Panc1 (cell line): ENCODE results near the gene AGPAT3. TPM values are rescaled to one million over a fixed set of nuclear protein-coding genes. Genes with fewer than 3 reads are reported as not detected.

Source experiments
- ATAC-seq: fragments of 200-7000 bp; cut with Tn5 transposase; 2 replicates; pipeline ENCODE4 v1.9.1; 2020; ENCODE audit warnings: mild to moderate bottlenecking, moderate library complexity
- BruUV-seq: library from RNA; stranded (reverse); fragments of 400-500 nt; replicated peaks from 2 replicates; lab custom pipeline; 2021; lab: Mats Ljungman, UMichigan
- CTCF ChIA-PET: fragments of 300-600 bp; sonication (Branson Sonifier 250); formaldehyde crosslinking; loops from one replicate; lab custom pipeline; 2022; ENCODE audit warnings: antibody characterized with exemption; lab: Charles Lee
- POLR2A ChIA-PET: fragments of 300-600 bp; sonication (Branson Sonifier 250); formaldehyde crosslinking; loops from one replicate; lab custom pipeline; 2022; ENCODE audit warnings: antibody characterized with exemption; lab: Charles Lee
- DNase-seq: peaks from one replicate; pipeline ENCODE4 v3.0.0-alpha.2; 2010; ENCODE audit warnings: low read depth, low spot score
- H3K27ac ChIP-seq: 2 replicates; pipeline ENCODE4 v1.5.1; 2011; ENCODE audit warnings: mild to moderate bottlenecking, low read length, inconsistent platforms
- H3K27me3 ChIP-seq: fragments of 200-500 bp; sonication (Bioruptor generic); 2 replicates; pipeline ENCODE4 v1.6.0; 2014; ENCODE audit warnings: low read length, inconsistent platforms; ENCODE audit not compliant: control insufficient read depth, insufficient read depth
- H3K36me3 ChIP-seq: fragments of 200-500 bp; sonication (Bioruptor generic); 2 replicates; pipeline ENCODE4 v1.5.1; 2014; ENCODE audit warnings: inconsistent platforms, mild to moderate bottlenecking, low read length, moderate library complexity; ENCODE audit not compliant: control insufficient read depth, insufficient read depth
- H3K4me1 ChIP-seq: 2 replicates; pipeline ENCODE4 v1.5.1; 2011; ENCODE audit warnings: inconsistent platforms, mild to moderate bottlenecking, low read length, moderate library complexity; ENCODE audit not compliant: control insufficient read depth, insufficient read depth
- H3K4me3 ChIP-seq, 2 experiments: 2 replicates each; pipeline ENCODE4 v1.5.1; 2011 to 2012; ENCODE audit warnings: low read depth in 2 of 2, low read length in 2 of 2, mild to moderate bottlenecking in 2 of 2, inconsistent platforms in 1 of 2, moderate library complexity in 1 of 2
- H3K9me3 ChIP-seq: fragments of 200-500 bp; sonication (Bioruptor generic); 2 replicates; pipeline ENCODE4 v1.5.1; 2014; ENCODE audit warnings: low read depth, mild to moderate bottlenecking, inconsistent platforms, low read length, moderate library complexity; ENCODE audit not compliant: control insufficient read depth, insufficient read depth
- POLR2AphosphoS5 ChIP-seq: IDR thresholded peaks from 2 replicates; pipeline ENCODE4 v1.6.1; 2012; ENCODE audit warnings: mild to moderate bottlenecking, low read depth, low read length, moderate library complexity
- SIN3A ChIP-seq: IDR thresholded peaks from 2 replicates; pipeline ENCODE4 v1.6.1; 2012; ENCODE audit warnings: low read depth, mild to moderate bottlenecking, low read length, moderate library complexity, borderline replicate concordance; ENCODE audit not compliant: insufficient read depth
- TCF7L2 ChIP-seq: IDR thresholded peaks from 2 replicates; pipeline ENCODE4 v1.6.1; 2011; ENCODE audit warnings: mild to moderate bottlenecking, low read depth, low read length, inconsistent platforms
- in situ Hi-C: cut with HindIII; loops from 2 replicates; pipeline ENCODE4 v1.10.0; 2016; ENCODE audit warnings: low sequenced_read_pairs, low pct_unique_long_range_greater_than_20kb
- intact Hi-C: fragments of 100-400 bp; cut with micrococcal nuclease; formaldehyde crosslinking; loops from one replicate; pipeline ENCODE4 v1.10.0; 2022; ENCODE audit not compliant: unreplicated experiment
- total RNA-seq: library from RNA; stranded (reverse); gene quantifications from one replicate; pipeline ENCODE4 v1.2.1, GENCODE V29; 2021; ENCODE audit not compliant: unreplicated experiment
- TF ChIP-seq, protein P1 (sequence below), 2 experiments: IDR thresholded peaks; 2 replicates each; pipeline ENCODE4 v1.6.1; 2011 to 2012; ENCODE audit warnings: low read depth in 2 of 2, control low read depth in 1 of 2, low read length in 1 of 2, mild to moderate bottlenecking in 1 of 2, moderate library complexity in 1 of 2; ENCODE audit not compliant: insufficient read depth in 1 of 2
- TF ChIP-seq, protein P2 (sequence below): fragments of 450-650 bp; IDR thresholded peaks from 2 replicates; pipeline ENCODE4 v1.5.1; 2017; ENCODE audit warnings: mild to moderate bottlenecking

AGPAT3 gene
- total RNA-seq, 1 experiment from 2014 or later: 40.1 TPM

DNA sequence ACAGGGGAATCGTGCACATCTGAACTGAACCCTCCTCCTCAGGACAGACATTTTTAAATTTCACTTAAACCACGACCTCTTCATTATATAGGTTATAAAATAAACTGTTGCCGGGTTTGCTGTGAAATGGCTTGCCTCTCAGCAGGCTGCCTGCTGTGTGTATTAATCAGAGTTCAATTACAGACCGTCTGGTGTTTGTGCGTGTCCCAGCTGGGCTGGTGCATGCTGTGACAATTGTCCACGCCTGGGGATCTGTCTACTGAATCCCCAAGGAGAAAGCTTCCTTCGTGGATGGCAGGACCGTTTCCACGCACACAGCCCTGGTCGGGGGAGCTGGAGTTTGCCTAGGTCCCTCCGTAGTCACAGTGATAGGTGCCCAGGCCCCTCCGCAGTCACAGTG lies 13.4 kb upstream of the AGPAT3 start:
- TF ChIP-seq, protein P1, sequence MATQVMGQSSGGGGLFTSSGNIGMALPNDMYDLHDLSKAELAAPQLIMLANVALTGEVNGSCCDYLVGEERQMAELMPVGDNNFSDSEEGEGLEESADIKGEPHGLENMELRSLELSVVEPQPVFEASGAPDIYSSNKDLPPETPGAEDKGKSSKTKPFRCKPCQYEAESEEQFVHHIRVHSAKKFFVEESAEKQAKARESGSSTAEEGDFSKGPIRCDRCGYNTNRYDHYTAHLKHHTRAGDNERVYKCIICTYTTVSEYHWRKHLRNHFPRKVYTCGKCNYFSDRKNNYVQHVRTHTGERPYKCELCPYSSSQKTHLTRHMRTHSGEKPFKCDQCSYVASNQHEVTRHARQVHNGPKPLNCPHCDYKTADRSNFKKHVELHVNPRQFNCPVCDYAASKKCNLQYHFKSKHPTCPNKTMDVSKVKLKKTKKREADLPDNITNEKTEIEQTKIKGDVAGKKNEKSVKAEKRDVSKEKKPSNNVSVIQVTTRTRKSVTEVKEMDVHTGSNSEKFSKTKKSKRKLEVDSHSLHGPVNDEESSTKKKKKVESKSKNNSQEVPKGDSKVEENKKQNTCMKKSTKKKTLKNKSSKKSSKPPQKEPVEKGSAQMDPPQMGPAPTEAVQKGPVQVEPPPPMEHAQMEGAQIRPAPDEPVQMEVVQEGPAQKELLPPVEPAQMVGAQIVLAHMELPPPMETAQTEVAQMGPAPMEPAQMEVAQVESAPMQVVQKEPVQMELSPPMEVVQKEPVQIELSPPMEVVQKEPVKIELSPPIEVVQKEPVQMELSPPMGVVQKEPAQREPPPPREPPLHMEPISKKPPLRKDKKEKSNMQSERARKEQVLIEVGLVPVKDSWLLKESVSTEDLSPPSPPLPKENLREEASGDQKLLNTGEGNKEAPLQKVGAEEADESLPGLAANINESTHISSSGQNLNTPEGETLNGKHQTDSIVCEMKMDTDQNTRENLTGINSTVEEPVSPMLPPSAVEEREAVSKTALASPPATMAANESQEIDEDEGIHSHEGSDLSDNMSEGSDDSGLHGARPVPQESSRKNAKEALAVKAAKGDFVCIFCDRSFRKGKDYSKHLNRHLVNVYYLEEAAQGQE (IDR thresholded peaks at IDR 0.05; ENCODE audit: insufficient read depth in 1 of 2, low read depth in 2 of 2, low read length in 1 of 2): no peak
- no peak for TF ChIP-seq TCF7L2
- TF ChIP-seq POLR2AphosphoS5: no peak
- H3K27ac ChIP-seq: no peak overlapping the region
- ChIA-PET CTCF (interaction anchor here (0.5 kb wide), 1 partner anchor 10 kb away, joined by 3 read pairs; no protein-coding TSS in a partner anchor), POLR2A (interaction anchor here (0.8 kb wide), 1 partner anchor 527 kb away, joined by 7 read pairs; no protein-coding TSS in a partner anchor)
- H3K4me1 ChIP-seq: no peaks in the 10 kb centered on the region
- no TSS peak for BruUV-seq
- no peaks in the 10 kb centered on the region for H3K27me3 ChIP-seq
- no peaks in the 10 kb centered on the region for H3K9me3 ChIP-seq
- no peak for DNase-seq
- no peaks in the 10 kb centered on the region for H3K36me3 ChIP-seq
- intact Hi-C loops: no loop called here
- H3K4me3 ChIP-seq: no peak overlapping the region
- no peak for ATAC-seq
- in situ Hi-C loops: no loop called here

- CTCF ChIA-PET: interaction anchor here (0.6 kb wide), 1 partner anchor 41 kb away, joined by 3 read pairs; no protein-coding TSS in a partner anchor
- BruUV-seq: no TSS peak
- TF ChIP-seq SIN3A: no peak
- TF ChIP-seq, protein P1 (IDR thresholded peaks at IDR 0.05; ENCODE audit: insufficient read depth in 1 of 2, low read depth in 2 of 2, low read length in 1 of 2): no peak
- TF ChIP-seq, protein P2, sequence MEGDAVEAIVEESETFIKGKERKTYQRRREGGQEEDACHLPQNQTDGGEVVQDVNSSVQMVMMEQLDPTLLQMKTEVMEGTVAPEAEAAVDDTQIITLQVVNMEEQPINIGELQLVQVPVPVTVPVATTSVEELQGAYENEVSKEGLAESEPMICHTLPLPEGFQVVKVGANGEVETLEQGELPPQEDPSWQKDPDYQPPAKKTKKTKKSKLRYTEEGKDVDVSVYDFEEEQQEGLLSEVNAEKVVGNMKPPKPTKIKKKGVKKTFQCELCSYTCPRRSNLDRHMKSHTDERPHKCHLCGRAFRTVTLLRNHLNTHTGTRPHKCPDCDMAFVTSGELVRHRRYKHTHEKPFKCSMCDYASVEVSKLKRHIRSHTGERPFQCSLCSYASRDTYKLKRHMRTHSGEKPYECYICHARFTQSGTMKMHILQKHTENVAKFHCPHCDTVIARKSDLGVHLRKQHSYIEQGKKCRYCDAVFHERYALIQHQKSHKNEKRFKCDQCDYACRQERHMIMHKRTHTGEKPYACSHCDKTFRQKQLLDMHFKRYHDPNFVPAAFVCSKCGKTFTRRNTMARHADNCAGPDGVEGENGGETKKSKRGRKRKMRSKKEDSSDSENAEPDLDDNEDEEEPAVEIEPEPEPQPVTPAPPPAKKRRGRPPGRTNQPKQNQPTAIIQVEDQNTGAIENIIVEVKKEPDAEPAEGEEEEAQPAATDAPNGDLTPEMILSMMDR: no peak
- no peak for TF ChIP-seq TCF7L2
Observed at GRCh38 chr21:43853851-43854772, 10.9 kb upstream of the AGPAT3 start.

More at GRCh38 chr21:43853851-43854772, 10.9 kb upstream of the AGPAT3 start:
- POLR2A ChIA-PET: no interaction called here
- no peaks in the 10 kb centered on the region for H3K36me3 ChIP-seq
- H3K4me1 ChIP-seq: no peaks in the 10 kb centered on the region
- in situ Hi-C loops: no loop called here
- DNase-seq: no peak
- H3K9me3 ChIP-seq: no peaks in the 10 kb centered on the region
- no peak overlapping the region for H3K4me3 ChIP-seq
- no peak overlapping the region for H3K27ac ChIP-seq
- no peaks in the 10 kb centered on the region for H3K27me3 ChIP-seq
- ATAC-seq: no peak
- intact Hi-C loops: no loop called here
